HEK293 (cell line): Measurements from ENCODE around the gene RILPL1.
"Not testable (repeated sequence)": the region's sequence is repeated elsewhere in the genome, so short reads cannot be mapped to it uniquely, and the experiment has no call there.

Experiments
- HOXA7 ChIP-seq: sonication (generic); formaldehyde crosslinking; IDR thresholded peaks from 2 replicates; pipeline ENCODE4 v1.8.1; 2022; ENCODE audit warnings: missing genetic modification reagents, borderline replicate concordance
- KLF8 ChIP-seq: fragments of 450-650 bp; formaldehyde crosslinking; IDR thresholded peaks from 2 replicates; pipeline ENCODE4 v1.5.1; 2016; ENCODE audit warnings: missing biosample characterization, missing genetic modification characterization
- WT1 ChIP-seq: fragments of 450-650 bp; formaldehyde crosslinking; IDR thresholded peaks from 2 replicates; pipeline ENCODE4 v1.5.1; 2016; ENCODE audit warnings: missing biosample characterization, missing genetic modification characterization
- ZFP69B ChIP-seq: fragments of 450-650 bp; formaldehyde crosslinking; IDR thresholded peaks from 2 replicates; pipeline ENCODE4 v1.5.1; 2016; ENCODE audit warnings: missing biosample characterization, missing genetic modification characterization
- ZNF169 ChIP-seq: fragments of 450-650 bp; formaldehyde crosslinking; IDR thresholded peaks from 2 replicates; pipeline ENCODE4 v1.5.1; 2016; ENCODE audit warnings: missing biosample characterization, missing genetic modification characterization
- ZNF654 ChIP-seq: fragments of 450-650 bp; formaldehyde crosslinking; IDR thresholded peaks from 2 replicates; pipeline ENCODE4 v1.5.1; 2016; ENCODE audit warnings: low read depth, missing biosample characterization, missing genetic modification characterization
- ZSCAN4 ChIP-seq: fragments of 450-650 bp; formaldehyde crosslinking; IDR thresholded peaks from 2 replicates; pipeline ENCODE4 v1.5.1; 2017; ENCODE audit warnings: missing biosample characterization, missing genetic modification characterization
- TF ChIP-seq, protein P1 (sequence below): fragments of 450-650 bp; formaldehyde crosslinking; IDR thresholded peaks from 2 replicates; pipeline ENCODE4 v1.5.1; 2016; ENCODE audit warnings: missing biosample characterization, missing genetic modification characterization
- TF ChIP-seq, protein P2 (sequence below): fragments of 450-650 bp; formaldehyde crosslinking; IDR thresholded peaks from 2 replicates; pipeline ENCODE4 v1.5.1; 2016; ENCODE audit warnings: missing biosample characterization, missing genetic modification characterization

DNA sequence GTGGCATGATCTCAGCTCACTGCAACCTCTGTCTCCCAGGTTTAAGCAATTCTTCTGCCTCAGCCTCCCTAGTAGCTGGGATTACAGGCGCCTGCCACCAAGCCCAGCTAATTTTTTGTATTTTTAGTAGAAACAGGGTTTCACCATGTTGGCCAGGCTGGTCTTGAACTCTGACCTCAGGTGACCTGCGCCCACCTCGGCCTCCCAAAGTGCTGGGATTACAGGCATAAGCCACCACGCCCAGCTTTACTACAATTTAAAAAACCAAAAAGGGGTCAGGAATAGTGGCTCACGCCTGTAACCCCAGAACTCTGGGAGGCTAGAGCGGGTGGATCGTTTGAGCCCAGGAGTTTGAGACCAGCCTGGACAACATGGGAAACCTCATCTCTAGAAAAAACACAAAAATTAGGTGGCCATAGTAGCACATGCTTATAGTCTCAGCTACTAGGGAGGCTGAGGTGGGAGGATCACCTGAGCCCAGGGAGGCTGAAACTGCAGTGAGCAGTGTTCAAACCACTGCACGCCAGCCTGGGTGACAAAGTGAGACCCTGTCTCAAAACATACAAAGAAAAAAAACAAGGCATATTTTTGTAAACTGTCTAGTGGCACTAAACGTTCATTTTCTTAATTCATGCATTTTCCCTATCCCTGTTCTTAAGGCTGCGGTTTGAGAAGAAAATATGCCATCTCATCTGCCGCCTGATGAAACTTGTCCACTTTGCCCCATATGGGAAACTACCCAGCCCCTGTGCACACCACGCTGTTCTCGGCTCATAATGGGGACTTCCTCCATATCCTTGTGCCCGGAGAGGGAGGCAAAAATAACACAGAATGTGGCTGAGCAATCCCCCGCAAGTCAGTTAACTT is 101.3 kb downstream of the RILPL1 start:
- TF ChIP-seq, protein P1, sequence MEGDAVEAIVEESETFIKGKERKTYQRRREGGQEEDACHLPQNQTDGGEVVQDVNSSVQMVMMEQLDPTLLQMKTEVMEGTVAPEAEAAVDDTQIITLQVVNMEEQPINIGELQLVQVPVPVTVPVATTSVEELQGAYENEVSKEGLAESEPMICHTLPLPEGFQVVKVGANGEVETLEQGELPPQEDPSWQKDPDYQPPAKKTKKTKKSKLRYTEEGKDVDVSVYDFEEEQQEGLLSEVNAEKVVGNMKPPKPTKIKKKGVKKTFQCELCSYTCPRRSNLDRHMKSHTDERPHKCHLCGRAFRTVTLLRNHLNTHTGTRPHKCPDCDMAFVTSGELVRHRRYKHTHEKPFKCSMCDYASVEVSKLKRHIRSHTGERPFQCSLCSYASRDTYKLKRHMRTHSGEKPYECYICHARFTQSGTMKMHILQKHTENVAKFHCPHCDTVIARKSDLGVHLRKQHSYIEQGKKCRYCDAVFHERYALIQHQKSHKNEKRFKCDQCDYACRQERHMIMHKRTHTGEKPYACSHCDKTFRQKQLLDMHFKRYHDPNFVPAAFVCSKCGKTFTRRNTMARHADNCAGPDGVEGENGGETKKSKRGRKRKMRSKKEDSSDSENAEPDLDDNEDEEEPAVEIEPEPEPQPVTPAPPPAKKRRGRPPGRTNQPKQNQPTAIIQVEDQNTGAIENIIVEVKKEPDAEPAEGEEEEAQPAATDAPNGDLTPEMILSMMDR (tag by site-specific recombination) = not testable (repeated sequence)
- not testable (repeated sequence) for TF ChIP-seq ZSCAN4; HOXA7; ZNF169 (tag by site-specific recombination); WT1 (tag by site-specific recombination); KLF8 (tag by site-specific recombination); ZNF654; ZFP69B
- TF ChIP-seq, protein P2, sequence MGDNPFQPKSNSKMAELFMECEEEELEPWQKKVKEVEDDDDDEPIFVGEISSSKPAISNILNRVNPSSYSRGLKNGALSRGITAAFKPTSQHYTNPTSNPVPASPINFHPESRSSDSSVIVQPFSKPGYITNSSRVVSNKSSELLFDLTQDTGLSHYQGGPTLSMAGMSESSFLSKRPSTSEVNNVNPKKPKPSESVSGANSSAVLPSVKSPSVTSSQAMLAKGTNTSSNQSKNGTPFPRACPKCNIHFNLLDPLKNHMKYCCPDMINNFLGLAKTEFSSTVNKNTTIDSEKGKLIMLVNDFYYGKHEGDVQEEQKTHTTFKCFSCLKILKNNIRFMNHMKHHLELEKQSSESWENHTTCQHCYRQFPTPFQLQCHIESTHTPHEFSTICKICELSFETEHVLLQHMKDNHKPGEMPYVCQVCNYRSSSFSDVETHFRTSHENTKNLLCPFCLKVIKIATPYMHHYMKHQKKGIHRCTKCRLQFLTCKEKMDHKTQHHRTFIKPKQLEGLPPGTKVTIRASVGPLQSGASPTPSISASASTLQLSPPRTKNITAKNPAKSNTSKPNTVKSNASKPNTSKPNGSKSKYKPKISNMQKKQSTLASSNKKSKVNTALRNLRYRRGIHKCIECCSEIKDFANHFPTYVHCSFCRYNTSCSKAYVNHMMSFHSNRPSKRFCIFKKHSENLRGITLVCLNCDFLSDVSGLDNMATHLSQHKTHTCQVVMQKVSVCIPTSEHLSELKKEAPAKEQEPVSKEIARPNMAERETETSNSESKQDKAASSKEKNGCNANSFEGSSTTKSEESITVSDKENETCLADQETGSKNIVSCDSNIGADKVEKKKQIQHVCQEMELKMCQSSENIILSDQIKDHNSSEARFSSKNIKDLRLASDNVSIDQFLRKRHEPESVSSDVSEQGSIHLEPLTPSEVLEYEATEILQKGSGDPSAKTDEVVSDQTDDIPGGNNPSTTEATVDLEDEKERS (tag by site-specific recombination) = not testable (repeated sequence)
